ENCODE data around the gene TNS3. TPM values are rescaled to one million over a fixed set of nuclear protein-coding genes. Genes with fewer than 3 reads are reported as not detected.

Gene TNS3
- total RNA-seq, 1 donor from 2014 or later: 30.3 TPM

DNA sequence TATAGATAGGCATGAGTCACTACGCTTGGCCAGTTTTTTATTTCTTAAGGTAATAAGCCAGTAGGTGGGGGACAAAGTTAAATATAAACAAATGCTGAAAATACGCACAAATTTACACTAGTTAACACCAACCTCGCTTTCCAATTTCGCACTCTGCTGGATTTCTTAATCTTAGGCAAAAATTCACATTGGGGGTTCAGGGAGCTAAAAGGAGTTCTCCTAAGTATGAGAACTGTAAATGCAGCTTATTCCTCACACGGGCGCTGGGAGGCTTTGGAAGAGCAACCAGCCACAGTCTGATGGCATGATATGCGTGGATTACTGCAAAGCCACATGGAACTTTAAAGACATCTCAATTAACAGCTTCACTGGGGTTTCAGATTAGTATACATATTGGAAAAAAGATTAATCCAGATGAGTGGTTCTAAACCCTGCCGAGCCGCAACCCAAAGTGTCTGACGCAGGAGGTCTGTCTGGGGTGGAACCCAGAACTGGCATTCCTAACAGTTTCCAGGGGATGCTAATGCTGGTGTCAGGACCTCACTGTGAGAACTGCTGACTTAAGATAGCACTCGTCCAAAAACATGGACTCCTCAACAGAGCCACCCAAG, 16.2 kb downstream of the TNS3 start:
- Mint-ChIP-seq H3K4me3 (no peak overlapping the region), H3K4me1 (peaks cover 37% of the 10 kb centered on the region), H3K36me3 (ENCODE audit: low read depth) (peaks cover 10% of the 10 kb centered on the region), H3K9me3 (no peaks in the 10 kb centered on the region), H3K27me3 (no peaks in the 10 kb centered on the region), H3K27ac (no peak overlapping the region)
- ATAC-seq (ENCODE audit: low read depth): no peak
- ChIA-PET POLR2A (interaction anchor here (0.8 kb wide), 1 partner anchor 12 kb away, joined by 3 read pairs; no protein-coding TSS in a partner anchor), CTCF (no interaction called here)
- DNase-seq: no peak
- intact Hi-C loops (cut with micrococcal nuclease): loop anchor here (2.0 kb wide), 1 partner anchor 15 kb away; no protein-coding TSS in a partner anchor
- TF ChIP-seq CTCF (IDR thresholded peaks at IDR 0.05): no peak

GRCh38 chr7:47563521-47563920, 18.4 kb downstream of the TNS3 start:
- no peak for TF ChIP-seq CTCF (IDR thresholded peaks at IDR 0.05)
- no peaks in the 10 kb centered on the region for H3K9me3 Mint-ChIP-seq
- H3K27ac Mint-ChIP-seq: no peak overlapping the region
- no peaks in the 10 kb centered on the region for H3K27me3 Mint-ChIP-seq
- intact Hi-C loops (cut with micrococcal nuclease): no loop called here
- peaks cover 17% of the 10 kb centered on the region for H3K36me3 Mint-ChIP-seq (ENCODE audit: low read depth)
- peaks cover 27% of the 10 kb centered on the region for H3K4me1 Mint-ChIP-seq
- H3K4me3 Mint-ChIP-seq: no peak overlapping the region
- CTCF ChIA-PET: no interaction called here
- DNase-seq (no peak), ATAC-seq (ENCODE audit: low read depth) (no peak)
- POLR2A ChIA-PET: no interaction called here

- CTCF ChIA-PET: interaction anchor here (0.7 kb wide), 1 partner anchor 28 kb away, joined by 3 read pairs; no protein-coding TSS in a partner anchor
These were observed 20.0 kb downstream of the TNS3 start for GRCh38 chr7:47561715-47562446.

GRCh38 chr7:47559306-47560220, 22.3 kb downstream of the TNS3 start:
- no peak overlapping the region for H3K4me3 Mint-ChIP-seq
- ChIA-PET POLR2A (no interaction called here), CTCF (no interaction called here)
- no peaks in the 10 kb centered on the region for H3K9me3 Mint-ChIP-seq
- intact Hi-C loops (cut with micrococcal nuclease): loop anchor here (1.0 kb wide), 1 partner anchor 9 kb away; no protein-coding TSS in a partner anchor
- H3K27ac Mint-ChIP-seq: no peak overlapping the region
- ATAC-seq (ENCODE audit: low read depth) (no peak), DNase-seq (no peak)
- no peak for TF ChIP-seq CTCF (IDR thresholded peaks at IDR 0.05)
- H3K27me3 Mint-ChIP-seq: no peaks in the 10 kb centered on the region
- peaks cover 22% of the 10 kb centered on the region for H3K36me3 Mint-ChIP-seq (ENCODE audit: low read depth)
- peaks cover 3% of the 10 kb centered on the region for H3K4me1 Mint-ChIP-seq

More at GRCh38 chr7:47561715-47562446, 20.0 kb downstream of the TNS3 start:
- no peaks in the 10 kb centered on the region for H3K9me3 Mint-ChIP-seq
- no peak for TF ChIP-seq CTCF (IDR thresholded peaks at IDR 0.05)
- POLR2A ChIA-PET: no interaction called here
- intact Hi-C loops (cut with micrococcal nuclease): no loop called here
- no peaks in the 10 kb centered on the region for H3K27me3 Mint-ChIP-seq
- H3K4me1 Mint-ChIP-seq: peaks cover 11% of the 10 kb centered on the region
- peaks cover 18% of the 10 kb centered on the region for H3K36me3 Mint-ChIP-seq (ENCODE audit: low read depth)
- H3K4me3 Mint-ChIP-seq: no peak overlapping the region
- H3K27ac Mint-ChIP-seq: no peak overlapping the region
- DNase-seq (no peak), ATAC-seq (ENCODE audit: low read depth) (no peak)

Data from activated B cell treated with CpG ODN at 0.5 μM for 24 hours (primary cell).